ENCODE results near the gene MITD1. TPM values are rescaled to one million over a fixed set of nuclear protein-coding genes. Genes with fewer than 3 reads are reported as not detected.

The MITD1 gene
- total RNA-seq, 4 donors from 2014 or later = 15.3 to 38.3 (median 24.1) TPM

- DNase-seq (ENCODE audit: low spot score) = peak; percentile 72
- TF ChIP-seq, protein P1, sequence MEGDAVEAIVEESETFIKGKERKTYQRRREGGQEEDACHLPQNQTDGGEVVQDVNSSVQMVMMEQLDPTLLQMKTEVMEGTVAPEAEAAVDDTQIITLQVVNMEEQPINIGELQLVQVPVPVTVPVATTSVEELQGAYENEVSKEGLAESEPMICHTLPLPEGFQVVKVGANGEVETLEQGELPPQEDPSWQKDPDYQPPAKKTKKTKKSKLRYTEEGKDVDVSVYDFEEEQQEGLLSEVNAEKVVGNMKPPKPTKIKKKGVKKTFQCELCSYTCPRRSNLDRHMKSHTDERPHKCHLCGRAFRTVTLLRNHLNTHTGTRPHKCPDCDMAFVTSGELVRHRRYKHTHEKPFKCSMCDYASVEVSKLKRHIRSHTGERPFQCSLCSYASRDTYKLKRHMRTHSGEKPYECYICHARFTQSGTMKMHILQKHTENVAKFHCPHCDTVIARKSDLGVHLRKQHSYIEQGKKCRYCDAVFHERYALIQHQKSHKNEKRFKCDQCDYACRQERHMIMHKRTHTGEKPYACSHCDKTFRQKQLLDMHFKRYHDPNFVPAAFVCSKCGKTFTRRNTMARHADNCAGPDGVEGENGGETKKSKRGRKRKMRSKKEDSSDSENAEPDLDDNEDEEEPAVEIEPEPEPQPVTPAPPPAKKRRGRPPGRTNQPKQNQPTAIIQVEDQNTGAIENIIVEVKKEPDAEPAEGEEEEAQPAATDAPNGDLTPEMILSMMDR (IDR thresholded peaks at IDR 0.05) = no peak
- peak; percentile 97 for ATAC-seq (ENCODE audit: low FRiP score)
Observed at GRCh38 chr2:99154643-99155536, 26.0 kb downstream of the MITD1 start, which contains the start of the genes LIPT1 and TSGA10. LIPT1 (plus strand) TSS chr2:99154967; CDS start chr2:99161958, 6,991 bp downstream. TSGA10 (minus strand) TSS chr2:99154942; CDS start chr2:99109439, 45,503 bp downstream.

- TF ChIP-seq, protein P1 (IDR thresholded peaks at IDR 0.05) = no peak
- DNase-seq (ENCODE audit: low spot score) = no peak
- ATAC-seq (ENCODE audit: low FRiP score) = no peak
Observed at GRCh38 chr2:99153921-99154604, 26.8 kb downstream of the MITD1 start.

DNA sequence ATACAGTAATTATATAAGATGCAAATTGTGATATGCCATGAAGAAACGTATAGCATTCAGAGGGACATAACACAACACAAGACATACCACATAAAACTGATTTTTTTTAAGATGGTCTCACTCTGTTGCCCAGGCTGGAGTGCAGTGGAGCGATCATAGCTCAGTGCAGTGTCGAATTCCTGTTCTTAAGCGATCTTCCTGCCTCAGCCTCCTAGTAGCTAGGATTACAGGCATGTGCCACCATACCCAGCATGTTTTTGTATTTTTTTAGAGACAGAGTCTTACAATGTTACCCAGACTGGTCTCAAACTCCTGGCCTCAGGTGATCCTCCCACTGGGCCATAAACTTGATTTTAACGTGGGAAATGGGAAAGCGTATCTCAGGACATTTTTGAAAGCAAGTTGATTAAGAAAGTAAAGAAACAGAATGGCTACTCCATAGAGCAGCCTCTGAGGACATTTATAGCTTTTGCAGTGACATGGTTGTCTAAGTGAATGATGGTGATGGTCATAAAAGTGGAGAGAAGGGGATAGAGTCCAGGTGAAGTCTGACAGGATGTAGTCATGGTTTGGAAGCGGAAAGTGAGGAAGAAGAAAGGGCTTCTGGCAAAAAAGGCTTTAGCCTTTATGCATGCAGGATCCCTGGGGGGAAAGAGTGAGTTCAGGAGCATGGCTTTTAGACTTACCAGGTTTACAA is 28.5 kb downstream of the MITD1 start:
- DNase-seq (ENCODE audit: low spot score) (no peak), ATAC-seq (ENCODE audit: low FRiP score) (no peak)
- TF ChIP-seq, protein P1 (IDR thresholded peaks at IDR 0.05) = no peak

DNA sequence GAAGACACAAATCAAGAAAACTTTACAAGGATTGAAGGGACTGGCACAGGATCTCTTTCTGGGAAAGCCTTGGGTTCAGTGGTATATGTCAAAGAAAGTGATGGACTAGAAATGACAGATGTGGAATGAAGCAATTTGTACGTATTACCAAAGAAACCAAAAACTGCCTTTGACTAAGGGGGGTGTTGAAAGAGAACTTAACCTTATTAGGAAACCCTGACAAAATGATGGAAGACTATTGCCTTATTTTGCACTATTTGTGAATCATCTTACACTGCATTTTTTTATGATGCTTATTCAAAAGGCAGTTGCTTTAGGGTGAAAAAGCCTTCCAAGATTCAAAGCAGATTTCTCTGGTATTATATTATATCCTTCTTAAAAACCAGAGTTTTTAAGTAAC is 30.2 kb downstream of the MITD1 start:
- TF ChIP-seq, protein P1 (IDR thresholded peaks at IDR 0.05) = no peak
- no peak for DNase-seq (ENCODE audit: low spot score)
- peak; percentile 50 for ATAC-seq (ENCODE audit: low FRiP score)

- TF ChIP-seq, protein P1 (IDR thresholded peaks at IDR 0.05) = no peak
- ATAC-seq (ENCODE audit: low FRiP score) = peak; percentile 97
- peak; percentile 90 for DNase-seq (ENCODE audit: low spot score)
Observed at GRCh38 chr2:99141110-99142108, 39.4 kb downstream of the MITD1 start, which contains the start of gene C2orf15. C2orf15 (plus strand) TSS chr2:99141707; CDS start chr2:99150559, 8,852 bp downstream.

DNA sequence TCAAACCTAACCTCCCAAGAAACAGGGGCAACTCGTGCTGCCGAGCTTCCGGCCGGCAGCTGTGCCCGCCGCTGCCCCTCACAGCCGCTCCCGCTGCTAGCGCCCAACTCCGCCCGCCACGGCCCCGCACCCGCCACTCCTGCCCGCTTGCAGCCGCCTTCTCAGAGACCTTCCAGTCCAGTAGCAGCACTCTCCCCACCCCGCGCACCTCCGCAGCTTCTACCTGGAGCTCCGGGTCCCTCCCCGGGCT is 40.1 kb downstream of the MITD1 start:
- DNase-seq (ENCODE audit: low spot score) (no peak), ATAC-seq (ENCODE audit: low FRiP score) (peak; percentile 70)
- TF ChIP-seq, protein P1 (IDR thresholded peaks at IDR 0.05) = no peak
